Suprapubic skin (tissue), 3 donors: ENCODE measurements around the gene EIF4A3.

Experiments used
- CTCF ChIP-seq, 2 donors: fragments of 200-600 bp in 1 of 2; fragments of 450-650 bp in 1 of 2; sonication (generic) in 1 of 2; IDR thresholded peaks; one replicate each; pipeline ENCODE4 v1.5.1; 2016 to 2019; ENCODE audit warnings: antibody characterized with exemption in 2 of 2, mild to moderate bottlenecking in 1 of 2, moderate library complexity in 1 of 2
- POLR2AphosphoS5 ChIP-seq, 3 donors: sonication (generic); formaldehyde crosslinking; IDR thresholded peaks; one replicate each; pipeline ENCODE4 v1.6.1; 2017; ENCODE audit warnings: antibody characterized with exemption in 3 of 3

DNA sequence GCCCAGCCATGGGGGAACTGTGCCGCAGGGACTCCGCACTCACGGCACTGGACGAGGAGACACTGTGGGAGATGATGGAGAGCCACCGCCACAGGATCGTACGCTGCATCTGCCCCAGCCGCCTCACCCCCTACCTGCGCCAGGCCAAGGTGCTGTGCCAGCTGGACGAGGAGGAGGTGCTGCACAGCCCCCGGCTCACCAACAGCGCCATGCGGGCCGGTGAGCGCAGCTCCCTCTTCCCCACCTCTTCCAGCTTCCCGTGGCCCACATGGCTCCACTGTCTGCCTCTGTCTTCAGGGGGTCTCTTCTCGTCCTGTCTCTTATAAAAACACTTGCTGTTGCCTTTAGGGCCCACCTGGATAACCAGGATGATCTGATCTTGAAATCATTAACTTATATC, 34.5 kb upstream of the EIF4A3 start:
- no peak for TF ChIP-seq POLR2AphosphoS5 (IDR thresholded peaks at IDR 0.05)
- TF ChIP-seq CTCF (IDR thresholded peaks at IDR 0.05): no peak
